Smooth muscle cell of the brain vasculature (primary cell): ENCODE data around the gene KCNA3.
"Not testable (repeated sequence)": the region's sequence is repeated elsewhere in the genome, so short reads cannot be mapped to it uniquely, and the experiment has no call there.

Experiments used
- DNase-seq: peaks from one replicate; pipeline ENCODE4 v3.0.0-alpha.2; 2012; ENCODE audit warnings: low read depth, low spot score

KCNA3 gene

GRCh38 chr1:110680036-110680735, 5.4 kb upstream of the KCNA3 start:
- DNase-seq, result no peak

DNA sequence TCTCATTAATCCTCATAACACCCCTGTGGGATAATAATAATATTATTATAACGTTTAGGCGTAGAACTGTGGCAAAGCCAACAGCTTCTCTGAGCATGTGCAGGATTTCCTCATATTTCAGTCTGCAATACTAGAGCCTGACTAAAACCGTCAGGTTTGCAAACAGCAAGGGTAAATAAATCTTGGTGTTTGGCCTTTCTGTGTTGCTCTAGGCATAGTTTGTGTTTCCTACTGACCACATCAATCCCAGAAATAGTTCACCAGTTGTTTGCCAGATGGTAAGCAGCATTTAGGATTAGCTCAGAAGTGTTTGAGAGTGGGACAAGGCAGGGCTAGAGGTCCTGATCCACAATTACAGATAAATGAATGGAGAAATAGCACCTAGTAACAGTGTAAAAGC, 2.8 kb upstream of the KCNA3 start:
- no peak for DNase-seq

DNA sequence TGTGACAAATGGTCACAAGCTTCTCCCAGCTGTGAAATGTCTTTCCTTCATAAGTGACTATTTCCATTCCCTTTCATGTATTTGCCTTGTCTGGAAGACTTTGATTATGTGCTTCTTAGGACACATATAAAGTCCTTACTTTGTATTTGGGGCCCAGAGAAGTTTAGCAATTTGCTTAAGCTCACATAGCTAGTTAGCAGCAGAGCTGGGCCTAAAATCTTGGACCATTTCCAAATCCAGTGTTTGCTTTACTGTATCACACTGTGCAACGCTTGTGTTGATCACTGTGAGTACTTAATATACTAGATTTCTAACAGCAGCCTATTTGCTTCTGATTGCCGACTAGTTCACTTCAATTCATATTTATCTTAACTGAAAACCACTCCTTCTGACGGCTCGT, 2.2 kb upstream of the KCNA3 start:
- DNase-seq, result no peak

DNA sequence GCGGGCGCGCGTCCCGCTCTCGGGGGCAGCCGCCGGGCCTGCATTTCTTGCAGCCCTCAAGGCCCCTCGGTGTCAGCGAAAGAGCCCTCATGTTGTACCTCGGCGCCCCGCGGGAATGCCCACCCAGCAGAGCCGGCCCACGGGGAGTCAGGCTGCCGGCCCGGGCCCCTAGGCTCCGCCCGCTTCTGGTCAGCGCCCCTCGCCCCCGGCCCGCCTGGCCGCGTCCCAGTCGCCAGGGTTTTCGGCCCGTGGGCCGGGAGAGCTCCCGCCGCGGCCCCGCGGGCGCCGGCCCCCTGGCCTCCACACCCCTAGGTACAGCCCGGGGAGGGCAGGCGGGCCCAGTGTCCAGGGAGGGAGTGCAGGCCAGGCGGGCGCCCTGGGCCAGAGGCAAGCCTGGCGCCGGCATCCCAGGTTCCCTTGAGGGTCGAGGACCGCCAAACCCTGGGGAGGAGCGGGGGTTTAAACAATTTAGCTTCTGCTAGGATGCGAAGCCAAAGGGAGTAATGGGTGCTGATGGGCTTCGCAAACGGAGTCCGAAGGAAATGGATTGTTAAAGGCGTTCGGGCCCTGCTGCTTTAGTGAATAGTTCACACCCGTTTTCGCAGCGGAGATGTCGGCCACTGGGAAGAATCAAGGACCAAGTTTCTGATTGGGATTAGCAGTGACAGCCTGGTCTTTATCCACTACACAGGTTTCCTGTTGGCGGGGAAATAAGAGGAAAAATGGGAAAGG, 486 bp upstream of the KCNA3 start:
- no peak for DNase-seq

GRCh38 chr1:110673805-110674336, 869 bp downstream of the KCNA3 start:
- DNase-seq, result no peak

GRCh38 chr1:110673197-110673701, 1.5 kb downstream of the KCNA3 start:
- DNase-seq, result no peak

DNA sequence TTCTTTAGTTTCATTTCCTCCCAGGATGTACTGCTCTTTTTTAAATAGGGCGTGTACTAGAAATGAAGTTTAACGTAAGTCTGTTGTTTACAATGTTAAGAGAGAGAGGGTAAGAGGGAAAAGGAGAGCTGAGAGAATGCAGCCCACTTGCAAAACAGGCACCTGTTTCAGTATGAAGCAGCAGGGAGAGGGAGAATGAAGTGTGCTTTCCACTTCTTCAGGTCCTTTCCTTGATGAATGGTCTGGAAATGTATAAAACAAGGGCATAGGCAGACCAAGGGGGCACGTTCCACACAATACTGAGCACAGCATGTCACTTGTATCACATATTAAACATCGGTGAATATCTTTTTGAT, 2.0 kb downstream of the KCNA3 start:
- no peak for DNase-seq

- no peak for DNase-seq
Observed at GRCh38 chr1:110672001-110672752, 2.6 kb downstream of the KCNA3 start.

GRCh38 chr1:110671361-110671760, 3.4 kb downstream of the KCNA3 start:
- no peak for DNase-seq

GRCh38 chr1:110668549-110668948, 6.2 kb downstream of the KCNA3 start:
- DNase-seq, result no peak

- DNase-seq, result no peak
Observed at GRCh38 chr1:110667776-110668175, 7.0 kb downstream of the KCNA3 start.

DNA sequence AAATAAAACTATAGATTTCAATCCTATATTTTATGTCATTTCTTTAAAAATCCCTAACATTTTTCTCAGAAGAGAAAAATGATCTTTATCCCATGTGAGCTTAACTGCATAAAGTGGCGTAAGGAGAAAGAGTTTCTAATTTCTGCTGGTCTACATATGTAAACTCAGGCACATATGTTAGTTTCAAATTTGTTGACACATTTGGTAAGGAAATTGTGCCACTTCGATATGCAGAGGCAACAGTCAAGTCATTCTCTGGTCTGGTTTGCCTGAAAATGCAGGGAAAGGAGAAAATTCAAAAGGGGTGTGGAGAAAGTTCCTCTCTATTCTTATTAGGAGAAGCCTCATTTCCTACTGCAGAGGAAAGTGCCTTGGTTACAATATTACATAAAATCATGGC, 11.5 kb downstream of the KCNA3 start:
- DNase-seq, result no peak

- DNase-seq, result not testable (repeated sequence)
Observed at GRCh38 chr1:110659559-110659958, 15.2 kb downstream of the KCNA3 start.

DNA sequence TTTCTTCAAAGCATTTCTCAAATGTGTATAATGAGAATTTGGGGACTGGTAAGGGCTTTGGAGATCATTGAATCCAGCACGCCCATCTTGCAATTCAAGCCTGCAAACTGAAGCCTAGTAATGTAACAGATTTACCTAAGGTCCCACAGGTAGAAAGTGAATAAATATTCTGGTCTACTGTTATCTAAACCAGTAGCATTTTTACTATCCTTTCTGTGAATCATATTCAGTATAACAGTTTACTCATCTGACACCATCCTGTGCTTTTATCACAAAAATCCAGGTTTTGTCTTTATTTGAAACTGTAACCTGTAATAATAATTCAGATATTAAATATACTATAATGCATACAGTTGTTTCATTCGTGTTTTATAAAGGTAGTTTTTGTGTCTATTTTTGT, 17.4 kb downstream of the KCNA3 start:
- DNase-seq, result no peak

GRCh38 chr1:110650609-110651008, 24.1 kb downstream of the KCNA3 start:
- DNase-seq, result no peak

DNA sequence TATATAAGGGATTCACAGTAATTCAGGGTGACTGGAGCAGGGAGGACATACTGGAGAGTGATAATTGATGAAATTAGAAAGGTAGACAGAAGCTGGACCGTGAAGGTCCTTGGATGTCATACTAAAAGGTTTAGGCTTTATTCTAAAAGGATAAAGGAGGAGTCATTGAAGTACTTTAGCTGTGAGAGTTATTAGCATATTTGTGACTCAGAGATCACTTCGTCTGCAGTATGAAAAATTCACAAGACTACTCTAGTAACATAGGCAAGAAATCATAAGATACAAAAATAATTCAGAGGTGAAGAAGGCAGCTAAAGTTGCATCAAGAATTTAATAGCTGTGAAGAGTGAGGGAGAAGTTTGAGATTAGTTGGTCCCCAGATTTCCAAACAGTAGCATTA, 26.3 kb downstream of the KCNA3 start:
- DNase-seq, result no peak

DNA sequence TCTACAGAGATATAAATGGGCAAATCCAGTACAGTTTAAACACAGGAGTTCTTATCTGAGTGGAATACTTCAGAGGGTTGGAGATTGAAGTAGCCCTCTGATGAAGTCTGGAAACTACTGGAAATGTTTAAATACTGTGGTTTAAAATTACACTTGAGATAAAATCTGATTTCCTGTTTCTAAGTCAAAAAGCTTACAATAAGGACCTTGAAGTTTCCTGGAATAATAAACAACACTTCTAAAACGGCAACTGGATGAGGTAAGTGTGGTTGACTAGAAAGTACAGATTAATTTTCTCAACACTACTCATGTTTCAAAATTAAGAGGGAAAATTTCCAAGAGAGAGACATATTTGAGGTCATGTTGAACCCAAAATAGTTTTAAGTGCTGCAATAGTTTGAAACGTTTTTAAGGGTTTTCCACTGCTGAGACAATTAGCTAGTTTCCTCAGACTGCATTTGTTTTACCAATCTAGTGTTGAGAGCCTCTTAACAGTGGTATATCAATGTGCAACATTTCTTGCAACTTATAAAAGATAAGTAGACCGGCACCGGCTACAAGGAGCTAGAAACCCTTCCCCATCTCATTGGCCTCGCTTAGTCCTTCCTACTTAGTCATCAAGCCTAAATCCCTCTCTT, 27.4 kb downstream of the KCNA3 start:
- no peak for DNase-seq

DNA sequence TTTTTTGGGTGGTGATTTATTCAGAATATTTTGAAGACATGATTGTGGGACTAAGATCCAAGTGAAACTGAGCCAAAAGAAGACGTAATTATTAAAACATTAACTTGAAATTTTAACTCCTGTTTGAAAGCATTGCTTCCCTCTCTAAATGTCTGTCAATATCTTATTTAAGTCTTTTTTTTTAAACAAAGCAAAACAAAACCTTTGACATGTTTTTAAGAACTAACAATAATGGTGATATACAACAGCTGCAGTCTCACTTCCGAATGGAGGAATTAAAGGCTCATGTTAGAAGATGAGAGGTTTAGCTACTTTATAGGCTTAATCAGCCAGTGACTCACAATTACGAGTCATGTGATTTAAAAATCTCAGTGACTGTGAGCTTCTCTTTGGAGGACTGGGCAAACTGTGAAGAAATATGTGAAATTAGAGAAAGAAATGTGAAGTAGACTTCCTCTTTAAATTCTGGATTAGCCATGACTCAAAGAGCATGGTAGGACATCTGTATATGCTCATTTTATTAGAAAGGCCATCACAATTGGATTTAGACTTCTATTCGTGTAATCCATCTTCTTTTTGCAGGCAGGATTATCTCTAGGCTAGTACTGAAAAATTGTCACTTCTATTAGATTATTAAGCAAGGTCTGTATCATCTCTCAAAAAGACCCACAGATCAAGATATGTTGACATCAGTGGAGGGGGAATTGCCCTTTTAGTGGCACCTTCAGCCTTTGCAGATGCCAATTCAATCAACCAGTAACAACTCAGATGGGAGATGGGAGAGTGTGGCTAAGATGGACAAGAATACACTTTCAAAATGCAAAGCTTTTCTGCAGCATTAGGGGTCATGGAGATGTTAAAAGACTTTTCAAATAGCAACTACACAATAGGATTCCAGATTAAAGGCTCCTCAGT, 28.7 kb downstream of the KCNA3 start:
- no peak for DNase-seq

DNA sequence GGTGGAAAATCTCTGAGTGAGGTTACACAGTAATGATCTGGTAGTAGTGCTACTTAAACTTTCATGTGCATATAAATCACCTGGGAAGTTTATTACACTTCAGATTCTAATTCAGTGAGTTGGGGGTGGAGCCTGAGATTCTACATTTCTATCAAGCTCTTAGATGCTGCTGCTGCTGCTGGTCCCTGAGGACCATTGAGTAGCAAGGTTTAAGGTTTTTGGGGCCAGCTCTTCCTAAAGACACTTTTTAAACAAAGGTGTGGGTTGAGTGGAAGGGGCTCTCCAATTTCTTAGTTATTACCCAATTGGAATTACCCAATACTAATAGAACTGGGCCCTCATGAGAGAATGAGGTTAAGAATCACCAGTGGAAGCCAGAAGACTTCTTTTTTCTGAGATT, 29.5 kb downstream of the KCNA3 start:
- DNase-seq, result no peak

- no peak for DNase-seq
Observed at GRCh38 chr1:110643879-110644472, 30.8 kb downstream of the KCNA3 start.
